ENCODE results near the gene GMCL2.
A peak's percentile ranks its signal among the peaks of the same experiment; 100 is the strongest.

- TF ChIP-seq, protein P1, sequence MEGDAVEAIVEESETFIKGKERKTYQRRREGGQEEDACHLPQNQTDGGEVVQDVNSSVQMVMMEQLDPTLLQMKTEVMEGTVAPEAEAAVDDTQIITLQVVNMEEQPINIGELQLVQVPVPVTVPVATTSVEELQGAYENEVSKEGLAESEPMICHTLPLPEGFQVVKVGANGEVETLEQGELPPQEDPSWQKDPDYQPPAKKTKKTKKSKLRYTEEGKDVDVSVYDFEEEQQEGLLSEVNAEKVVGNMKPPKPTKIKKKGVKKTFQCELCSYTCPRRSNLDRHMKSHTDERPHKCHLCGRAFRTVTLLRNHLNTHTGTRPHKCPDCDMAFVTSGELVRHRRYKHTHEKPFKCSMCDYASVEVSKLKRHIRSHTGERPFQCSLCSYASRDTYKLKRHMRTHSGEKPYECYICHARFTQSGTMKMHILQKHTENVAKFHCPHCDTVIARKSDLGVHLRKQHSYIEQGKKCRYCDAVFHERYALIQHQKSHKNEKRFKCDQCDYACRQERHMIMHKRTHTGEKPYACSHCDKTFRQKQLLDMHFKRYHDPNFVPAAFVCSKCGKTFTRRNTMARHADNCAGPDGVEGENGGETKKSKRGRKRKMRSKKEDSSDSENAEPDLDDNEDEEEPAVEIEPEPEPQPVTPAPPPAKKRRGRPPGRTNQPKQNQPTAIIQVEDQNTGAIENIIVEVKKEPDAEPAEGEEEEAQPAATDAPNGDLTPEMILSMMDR (IDR thresholded peaks at IDR 0.05; ENCODE audit: low read depth, low read length), result no peak
- peak; percentile 98 for TF ChIP-seq POLR2A (IDR thresholded peaks at IDR 0.05; ENCODE audit: extremely low read depth, insufficient read length)
Measured at GRCh38 chr5:178204182-178204934, 17.2 kb upstream of the GMCL2 start, which contains the start of gene HNRNPAB.
